ENCODE results near the gene FAM186B.

The FAM186B gene

DNA sequence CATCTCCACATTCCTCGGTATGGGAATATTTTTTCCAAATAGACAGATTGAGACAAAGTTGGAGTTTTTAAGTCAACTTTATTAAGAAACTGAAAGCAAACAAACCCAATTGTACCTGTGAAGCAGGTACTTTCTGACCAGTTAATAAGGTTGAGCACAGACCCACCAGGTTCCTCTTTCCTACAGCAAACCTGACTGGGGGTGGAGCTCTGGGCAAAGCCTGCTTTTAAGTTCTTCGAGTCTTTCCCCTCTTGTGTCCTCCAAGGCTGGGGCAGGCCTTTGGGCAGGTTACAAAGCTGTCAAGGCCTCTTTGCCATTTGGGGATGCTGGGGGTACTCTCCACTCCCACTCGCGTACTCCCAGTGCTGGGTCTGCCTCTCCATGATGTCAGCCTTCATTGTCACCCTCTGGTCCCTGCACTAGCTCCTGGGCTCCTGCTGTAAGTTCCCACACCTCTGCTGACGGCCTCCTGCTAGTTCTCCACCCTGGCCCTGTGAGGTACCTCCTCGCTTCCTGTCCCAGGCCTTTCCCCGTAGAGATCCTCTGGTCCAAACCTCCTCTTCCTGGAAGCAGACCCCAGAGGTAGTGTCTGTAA is 63.4 kb downstream of the FAM186B start:
- TF ChIP-seq, protein P1, sequence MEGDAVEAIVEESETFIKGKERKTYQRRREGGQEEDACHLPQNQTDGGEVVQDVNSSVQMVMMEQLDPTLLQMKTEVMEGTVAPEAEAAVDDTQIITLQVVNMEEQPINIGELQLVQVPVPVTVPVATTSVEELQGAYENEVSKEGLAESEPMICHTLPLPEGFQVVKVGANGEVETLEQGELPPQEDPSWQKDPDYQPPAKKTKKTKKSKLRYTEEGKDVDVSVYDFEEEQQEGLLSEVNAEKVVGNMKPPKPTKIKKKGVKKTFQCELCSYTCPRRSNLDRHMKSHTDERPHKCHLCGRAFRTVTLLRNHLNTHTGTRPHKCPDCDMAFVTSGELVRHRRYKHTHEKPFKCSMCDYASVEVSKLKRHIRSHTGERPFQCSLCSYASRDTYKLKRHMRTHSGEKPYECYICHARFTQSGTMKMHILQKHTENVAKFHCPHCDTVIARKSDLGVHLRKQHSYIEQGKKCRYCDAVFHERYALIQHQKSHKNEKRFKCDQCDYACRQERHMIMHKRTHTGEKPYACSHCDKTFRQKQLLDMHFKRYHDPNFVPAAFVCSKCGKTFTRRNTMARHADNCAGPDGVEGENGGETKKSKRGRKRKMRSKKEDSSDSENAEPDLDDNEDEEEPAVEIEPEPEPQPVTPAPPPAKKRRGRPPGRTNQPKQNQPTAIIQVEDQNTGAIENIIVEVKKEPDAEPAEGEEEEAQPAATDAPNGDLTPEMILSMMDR (IDR thresholded peaks at IDR 0.05; ENCODE audit: low read depth, low read length), result no peak
- no peak for DNase-seq (ENCODE audit: low read depth in 2 of 2)
- H3K4me3 ChIP-seq (replicated peaks in 1 of 2; ENCODE audit: low read depth in 2 of 2, low read length in 2 of 2), result no peak overlapping the region

DNA sequence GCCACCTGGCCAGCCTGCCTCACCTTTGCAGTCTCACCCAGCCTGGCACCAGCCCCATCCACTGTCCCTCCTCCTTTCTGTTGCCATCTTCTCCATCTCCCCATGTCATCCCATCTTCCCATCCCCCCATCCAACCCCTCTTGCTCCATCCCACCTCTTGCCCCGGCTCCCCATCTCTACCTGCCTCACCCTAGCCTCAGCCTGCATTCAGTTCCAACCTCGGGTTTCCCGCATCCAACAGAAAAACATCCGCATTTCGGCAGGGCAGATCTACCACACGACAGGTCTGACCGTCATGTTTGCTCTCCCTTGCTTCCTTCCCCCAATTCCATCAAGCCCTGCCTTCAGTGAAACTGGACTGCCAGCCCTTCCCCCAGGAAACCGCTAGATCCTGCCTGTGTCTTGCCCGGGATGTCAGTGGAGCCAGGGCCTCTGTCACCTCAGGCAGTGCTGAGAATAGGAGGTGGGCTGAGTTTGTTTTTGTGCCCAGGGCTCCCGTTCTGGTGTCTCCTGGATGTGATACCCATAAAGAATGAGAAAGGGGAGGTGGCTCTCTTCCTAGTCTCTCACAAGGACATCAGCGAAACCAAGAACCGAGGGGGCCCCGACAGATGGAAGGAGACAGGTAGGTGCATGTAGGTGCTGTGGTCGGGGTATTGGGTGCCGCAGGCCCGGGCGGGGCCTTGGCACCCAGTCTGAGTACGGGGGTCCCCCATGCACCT is 64.1 kb downstream of the FAM186B start:
- no peak for DNase-seq (ENCODE audit: low read depth in 2 of 2)
- TF ChIP-seq, protein P1 (IDR thresholded peaks at IDR 0.05; ENCODE audit: low read depth, low read length), result no peak
- H3K4me3 ChIP-seq (replicated peaks in 1 of 2; ENCODE audit: low read depth in 2 of 2, low read length in 2 of 2), result no peak overlapping the region

DNA sequence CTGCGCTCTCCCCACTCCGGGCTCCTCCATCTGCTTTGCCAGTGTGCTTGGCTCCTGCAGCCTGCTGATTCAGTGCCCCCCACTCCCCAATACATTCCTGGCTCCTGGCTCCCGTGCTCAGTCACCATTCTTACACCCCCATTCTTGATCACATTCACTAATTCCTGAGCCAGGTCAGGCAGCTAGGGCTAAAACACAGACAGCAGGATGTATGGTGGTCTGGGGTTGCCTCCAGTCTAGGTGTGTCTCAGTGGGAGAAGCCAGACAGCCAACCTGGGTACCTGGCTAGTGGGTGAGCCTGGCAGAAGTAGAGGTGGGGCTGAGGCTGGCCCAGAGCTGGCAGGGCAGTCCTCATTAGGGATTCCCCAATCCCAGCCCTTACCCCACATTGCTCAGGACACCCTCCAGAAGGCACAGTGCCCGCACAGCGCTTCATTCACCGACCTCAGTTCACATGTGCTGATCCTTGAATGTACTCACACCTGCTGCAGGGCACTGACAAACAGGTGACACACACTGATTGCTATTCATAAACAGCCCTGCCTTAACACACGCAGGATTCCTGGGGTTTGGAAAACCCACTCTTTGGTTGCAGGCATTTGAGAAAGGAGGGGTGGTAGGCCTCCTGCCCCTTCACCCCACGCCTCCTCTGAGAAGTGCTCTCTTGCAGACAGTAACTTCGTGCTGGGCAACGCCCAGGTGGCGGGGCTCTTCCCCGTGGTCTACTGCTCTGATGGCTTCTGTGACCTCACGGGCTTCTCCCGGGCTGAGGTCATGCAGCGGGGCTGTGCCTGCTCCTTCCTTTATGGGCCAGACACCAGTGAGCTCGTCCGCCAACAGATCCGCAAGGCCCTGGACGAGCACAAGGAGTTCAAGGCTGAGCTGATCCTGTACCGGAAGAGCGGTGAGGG is 65.0 kb downstream of the FAM186B start:
- H3K4me3 ChIP-seq (replicated peaks in 1 of 2; ENCODE audit: low read depth in 2 of 2, low read length in 2 of 2), result no peak overlapping the region

DNA sequence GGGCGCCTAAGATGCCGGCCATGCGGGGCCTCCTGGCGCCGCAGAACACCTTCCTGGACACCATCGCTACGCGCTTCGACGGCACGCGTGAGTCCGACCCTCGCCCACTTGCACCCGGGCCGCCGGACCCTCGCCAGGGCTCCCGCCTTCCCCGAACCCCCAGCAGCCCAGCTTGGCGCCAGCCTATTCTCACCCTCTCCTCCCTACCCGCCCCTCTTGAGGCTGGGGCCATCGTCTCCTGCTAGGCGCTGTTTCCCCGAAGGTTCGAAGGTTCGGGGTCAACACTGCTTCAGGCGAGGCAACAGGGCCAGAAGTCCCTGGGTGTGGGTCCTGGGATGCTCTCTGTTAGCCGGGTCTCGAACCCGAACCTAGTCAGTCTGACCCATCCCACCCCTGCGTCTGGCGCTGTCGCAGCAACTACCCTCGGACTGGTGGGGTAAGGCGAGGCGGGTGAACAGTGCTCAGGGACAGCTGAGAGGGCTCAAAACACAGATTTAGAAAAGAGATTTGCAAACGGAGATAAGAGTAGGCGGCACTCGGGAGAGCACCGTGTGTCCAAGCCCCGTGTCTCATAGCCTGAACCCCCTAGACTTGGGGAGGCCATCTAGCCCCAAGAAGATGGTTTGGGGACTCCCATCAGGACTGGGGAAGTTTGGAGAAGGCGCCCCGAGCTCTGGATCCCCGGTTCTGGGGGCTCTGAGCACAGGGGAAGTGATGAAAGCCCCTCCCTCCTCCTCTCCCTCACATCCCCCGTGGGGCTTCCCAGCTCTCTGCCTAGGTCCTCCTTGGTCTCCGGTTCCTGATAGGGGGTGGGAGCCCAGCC is 65.8 kb downstream of the FAM186B start:
- no peak for DNase-seq (ENCODE audit: low read depth in 2 of 2)
- no peak overlapping the region for H3K4me3 ChIP-seq (replicated peaks in 1 of 2; ENCODE audit: low read depth in 2 of 2, low read length in 2 of 2)
- TF ChIP-seq, protein P1 (IDR thresholded peaks at IDR 0.05; ENCODE audit: low read depth, low read length), result no peak

More for the DNA sequence above, 65.0 kb downstream of the FAM186B start:
- TF ChIP-seq, protein P1 (IDR thresholded peaks at IDR 0.05; ENCODE audit: low read depth, low read length), result no peak
- DNase-seq (ENCODE audit: low read depth in 2 of 2), result no peak

DNA sequence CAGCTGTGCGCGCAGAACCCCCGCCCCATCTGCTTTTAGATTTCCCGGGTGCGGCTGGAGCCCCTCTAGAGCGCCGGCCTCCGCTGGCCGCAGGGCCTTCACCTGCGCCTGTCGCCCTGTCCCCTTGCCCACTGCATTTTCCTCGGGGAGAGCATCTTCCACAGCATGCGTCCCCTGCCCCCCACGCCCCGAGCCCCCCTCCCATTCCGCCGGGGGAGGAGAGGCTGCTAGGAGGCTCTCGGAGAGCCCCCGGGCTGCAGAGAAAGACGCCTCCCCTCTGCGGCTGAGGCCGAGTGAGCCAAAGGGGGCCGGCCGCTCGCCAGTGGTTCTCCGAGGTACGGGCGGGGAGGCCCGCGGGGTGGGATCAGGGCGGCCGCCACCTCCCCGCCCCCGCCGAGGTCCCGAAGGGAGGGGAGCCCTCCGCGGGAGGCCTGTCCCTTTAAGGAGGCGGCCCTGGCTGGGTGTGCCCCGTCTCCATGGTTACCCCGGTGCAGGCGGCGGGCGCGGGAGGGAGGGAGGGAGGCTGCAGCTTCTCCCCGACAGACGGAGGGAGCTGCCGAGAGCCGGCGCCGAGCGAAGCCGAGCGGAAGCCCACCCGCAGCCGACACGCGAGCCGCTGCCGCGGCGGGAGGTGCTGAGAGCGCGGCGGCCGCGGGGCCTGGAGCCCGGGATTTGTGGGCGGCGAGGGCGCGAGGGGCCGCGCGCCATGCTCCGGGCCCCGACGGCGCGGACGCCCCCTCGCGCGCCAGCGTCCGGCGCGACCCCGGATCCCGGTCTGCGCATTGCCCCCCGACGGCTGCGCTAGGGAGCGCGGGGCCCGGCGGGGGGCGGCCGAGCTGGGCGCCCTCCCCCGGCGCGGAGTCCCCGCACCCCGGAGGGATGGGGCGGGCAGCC is 66.7 kb downstream of the FAM186B start, which contains the start of gene KCNH3:
TSS of gene KCNH3 (plus strand) at position 521 of the 894 bp plus-strand sequence. CDS start 387 bp downstream, outside the sequence.
- DNase-seq (ENCODE audit: low read depth in 2 of 2), result peak; percentile 58 to 74
- TF ChIP-seq, protein P1 (IDR thresholded peaks at IDR 0.05; ENCODE audit: low read depth, low read length), result no peak
- H3K4me3 ChIP-seq (replicated peaks in 1 of 2; ENCODE audit: low read depth in 2 of 2, low read length in 2 of 2), result peak within 1 kb of the TSS; percentile 41 to 47
